ENCODE data around the gene ZNF710. TPM values are rescaled to one million over a fixed set of nuclear protein-coding genes. Genes with fewer than 3 reads are reported as not detected.

Gene ZNF710
- total and polyA plus RNA-seq, 2 of the 13 experiments (the other 11 are each of a cell fraction or from before 2014, with no cell fraction given), result 4.7 to 20.6 TPM

DNA sequence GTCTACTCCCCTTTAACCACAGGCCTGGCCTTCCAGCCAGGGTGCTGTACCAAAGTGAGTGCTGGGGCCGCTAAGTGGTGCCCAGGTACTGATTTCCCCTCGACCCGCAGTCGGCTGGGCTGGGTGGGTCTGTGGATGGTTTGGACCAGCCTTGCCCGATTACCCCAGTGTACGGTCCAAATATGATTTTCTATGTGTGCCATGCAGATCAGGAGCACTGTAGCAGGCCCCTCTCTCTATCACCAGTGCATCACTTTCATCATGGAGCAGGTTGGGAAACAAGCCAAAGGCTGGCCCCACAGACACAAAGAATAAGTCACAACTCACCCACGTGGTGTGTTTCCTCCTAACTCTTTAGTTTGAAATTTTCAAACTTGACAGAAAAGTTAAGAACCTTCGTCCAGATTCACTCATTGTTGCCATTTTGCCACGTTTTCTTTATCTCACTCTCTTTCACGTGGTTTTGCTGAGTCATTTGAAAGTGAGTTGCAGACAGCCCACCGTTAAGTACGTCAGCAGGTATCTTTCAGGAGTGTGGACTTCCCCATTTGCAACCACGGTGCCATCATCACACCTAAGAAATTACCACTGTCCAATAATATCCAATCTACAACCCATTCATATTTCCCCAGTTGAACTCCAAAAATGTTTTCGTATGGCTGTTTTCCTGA is 37.0 kb downstream of the ZNF710 start:
- peak overlapping the region; percentile 28; the same call in 1 of the 2 replicates for H3K4me2 ChIP-seq (ENCODE audit: low read depth, low read length)
- POLR2A ChIA-PET, result interaction anchor here (1.4 to 5.1 kb wide), 4 partner anchors 17 to 39 kb away, joined by 4 to 41 read pairs (median 4); partner anchors contain the start of gene ZNF710
- no peak overlapping the region for H2AFZ ChIP-seq (ENCODE audit: low read length)
- WGBS (ENCODE audit: low lambda C conversion rate), result 57% methylated on average over 14 of the region's 14 CpGs
- CTCF ChIA-PET (ENCODE audit: low intra/inter-chr PET ratio, low total read pairs), result no interaction called here
- no peak overlapping the region for H3K9ac ChIP-seq (ENCODE audit: insufficient read depth, low read depth, low read length)
- no peaks in the 10 kb centered on the region for H3K9me3 ChIP-seq (ENCODE audit: low read length)
- BruUV-seq (replicated peaks), result no TSS peak
- ATAC-seq (no peak; the same call in 2 of the 3 replicates), FAIRE-seq (no peak), DNase-seq (ENCODE audit: low spot score) (peak; percentile 52)
- H3K27ac ChIP-seq (ENCODE audit: extremely low read length, insufficient read depth, low read length), result peak overlapping the region; percentile 59
- H3K27me3 ChIP-seq (ENCODE audit: control insufficient read depth in 1 of 2, insufficient read depth in 2 of 2, low read length in 2 of 2), result no peaks in the 10 kb centered on the region
- H3K36me3 ChIP-seq (replicated peaks in 1 of 2; ENCODE audit: control insufficient read depth in 1 of 2, insufficient read depth in 2 of 2, low read length in 2 of 2), result no peaks in the 10 kb centered on the region; a peak in 2 of 5 replicates
- peaks cover 25% of the 10 kb centered on the region for H3K79me2 ChIP-seq (ENCODE audit: insufficient read depth, low read length)
- in situ Hi-C loops (cut with HindIII; ENCODE audit: extremely low pct_ligation_motif_present, low pct_unique_long_range_greater_than_20kb) (no loop called here), intact Hi-C loops (cut with micrococcal nuclease; ENCODE audit: unreplicated experiment) (loop anchor here (1.0 to 5.0 kb wide), 2 partner anchors 16 to 36 kb away; partner anchors contain the start of gene ZNF710)
- H4K20me1 ChIP-seq (ENCODE audit: insufficient read depth, low read length), result peaks cover 4% of the 10 kb centered on the region; the same call in 1 of the 2 replicates
- H3K4me3 ChIP-seq (replicated peaks in 1 of 3; ENCODE audit: insufficient read depth in 1 of 3, low read depth in 2 of 3, low read length in 3 of 3), result no peak overlapping the region
- H3K4me1 ChIP-seq (ENCODE audit: insufficient read depth, low read length), result peaks cover 74% of the 10 kb centered on the region
- TF ChIP-seq ATF7 (IDR thresholded peaks at IDR 0.05) (peak; percentile 39; the same call in 1 of the 2 replicates), ATF7 (CRISPR knock-in tag; IDR thresholded peaks at IDR 0.05) (no peak), ZBTB21 (CRISPR knock-in tag; IDR thresholded peaks at IDR 0.05) (peak; percentile 59; the same call in 1 of the 2 replicates), CCDC6 (CRISPR knock-in tag; IDR thresholded peaks at IDR 0.05) (0 out of 2 replicates have a peak, but pooled peaks have one; percentile 9), ZNF546 (CRISPR knock-in tag; conservative IDR thresholded peaks at IDR 0.05) (no peak)
- TF ChIP-seq, protein P1, sequence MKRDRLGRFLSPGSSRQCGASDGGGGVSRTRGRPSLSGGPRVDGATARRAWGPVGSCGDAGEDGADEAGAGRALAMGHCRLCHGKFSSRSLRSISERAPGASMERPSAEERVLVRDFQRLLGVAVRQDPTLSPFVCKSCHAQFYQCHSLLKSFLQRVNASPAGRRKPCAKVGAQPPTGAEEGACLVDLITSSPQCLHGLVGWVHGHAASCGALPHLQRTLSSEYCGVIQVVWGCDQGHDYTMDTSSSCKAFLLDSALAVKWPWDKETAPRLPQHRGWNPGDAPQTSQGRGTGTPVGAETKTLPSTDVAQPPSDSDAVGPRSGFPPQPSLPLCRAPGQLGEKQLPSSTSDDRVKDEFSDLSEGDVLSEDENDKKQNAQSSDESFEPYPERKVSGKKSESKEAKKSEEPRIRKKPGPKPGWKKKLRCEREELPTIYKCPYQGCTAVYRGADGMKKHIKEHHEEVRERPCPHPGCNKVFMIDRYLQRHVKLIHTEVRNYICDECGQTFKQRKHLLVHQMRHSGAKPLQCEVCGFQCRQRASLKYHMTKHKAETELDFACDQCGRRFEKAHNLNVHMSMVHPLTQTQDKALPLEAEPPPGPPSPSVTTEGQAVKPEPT (CRISPR knock-in tag; IDR thresholded peaks at IDR 0.05; ENCODE audit: low read depth), result no peak
- TF ChIP-seq, protein P2, sequence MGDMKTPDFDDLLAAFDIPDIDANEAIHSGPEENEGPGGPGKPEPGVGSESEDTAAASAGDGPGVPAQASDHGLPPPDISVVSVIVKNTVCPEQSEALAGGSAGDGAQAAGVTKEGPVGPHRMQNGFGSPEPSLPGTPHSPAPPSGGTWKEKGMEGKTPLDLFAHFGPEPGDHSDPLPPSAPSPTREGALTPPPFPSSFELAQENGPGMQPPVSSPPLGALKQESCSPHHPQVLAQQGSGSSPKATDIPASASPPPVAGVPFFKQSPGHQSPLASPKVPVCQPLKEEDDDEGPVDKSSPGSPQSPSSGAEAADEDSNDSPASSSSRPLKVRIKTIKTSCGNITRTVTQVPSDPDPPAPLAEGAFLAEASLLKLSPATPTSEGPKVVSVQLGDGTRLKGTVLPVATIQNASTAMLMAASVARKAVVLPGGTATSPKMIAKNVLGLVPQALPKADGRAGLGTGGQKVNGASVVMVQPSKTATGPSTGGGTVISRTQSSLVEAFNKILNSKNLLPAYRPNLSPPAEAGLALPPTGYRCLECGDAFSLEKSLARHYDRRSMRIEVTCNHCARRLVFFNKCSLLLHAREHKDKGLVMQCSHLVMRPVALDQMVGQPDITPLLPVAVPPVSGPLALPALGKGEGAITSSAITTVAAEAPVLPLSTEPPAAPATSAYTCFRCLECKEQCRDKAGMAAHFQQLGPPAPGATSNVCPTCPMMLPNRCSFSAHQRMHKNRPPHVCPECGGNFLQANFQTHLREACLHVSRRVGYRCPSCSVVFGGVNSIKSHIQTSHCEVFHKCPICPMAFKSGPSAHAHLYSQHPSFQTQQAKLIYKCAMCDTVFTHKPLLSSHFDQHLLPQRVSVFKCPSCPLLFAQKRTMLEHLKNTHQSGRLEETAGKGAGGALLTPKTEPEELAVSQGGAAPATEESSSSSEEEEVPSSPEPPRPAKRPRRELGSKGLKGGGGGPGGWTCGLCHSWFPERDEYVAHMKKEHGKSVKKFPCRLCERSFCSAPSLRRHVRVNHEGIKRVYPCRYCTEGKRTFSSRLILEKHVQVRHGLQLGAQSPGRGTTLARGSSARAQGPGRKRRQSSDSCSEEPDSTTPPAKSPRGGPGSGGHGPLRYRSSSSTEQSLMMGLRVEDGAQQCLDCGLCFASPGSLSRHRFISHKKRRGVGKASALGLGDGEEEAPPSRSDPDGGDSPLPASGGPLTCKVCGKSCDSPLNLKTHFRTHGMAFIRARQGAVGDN (CRISPR knock-in tag; IDR thresholded peaks at IDR 0.05), result peak; percentile 40; the same call in 1 of the 2 replicates
- TF ChIP-seq, protein P3, sequence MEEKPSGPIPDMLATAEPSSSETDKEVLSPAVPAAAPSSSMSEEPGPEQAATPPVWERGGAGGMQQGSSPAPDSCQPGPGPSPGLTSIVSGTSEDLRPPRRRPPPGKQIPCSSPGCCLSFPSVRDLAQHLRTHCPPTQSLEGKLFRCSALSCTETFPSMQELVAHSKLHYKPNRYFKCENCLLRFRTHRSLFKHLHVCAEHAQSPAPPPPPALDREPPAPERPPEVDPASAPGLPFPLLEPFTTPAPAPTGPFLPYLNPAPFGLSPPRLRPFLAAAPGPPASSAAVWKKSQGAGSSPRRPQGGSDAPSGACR (CRISPR knock-in tag; IDR thresholded peaks at IDR 0.05), result 0 out of 2 replicates have a peak, but pooled peaks have one; percentile 11
- TF ChIP-seq, protein P4, sequence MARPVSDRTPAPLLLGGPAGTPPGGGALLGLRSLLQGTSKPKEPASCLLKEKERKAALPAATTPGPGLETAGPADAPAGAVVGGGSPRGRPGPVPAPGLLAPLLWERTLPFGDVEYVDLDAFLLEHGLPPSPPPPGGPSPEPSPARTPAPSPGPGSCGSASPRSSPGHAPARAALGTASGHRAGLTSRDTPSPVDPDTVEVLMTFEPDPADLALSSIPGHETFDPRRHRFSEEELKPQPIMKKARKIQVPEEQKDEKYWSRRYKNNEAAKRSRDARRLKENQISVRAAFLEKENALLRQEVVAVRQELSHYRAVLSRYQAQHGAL (CRISPR knock-in tag; IDR thresholded peaks at IDR 0.05; ENCODE audit: not compliant biosample characterization), result no peak
- TF ChIP-seq, protein P5, sequence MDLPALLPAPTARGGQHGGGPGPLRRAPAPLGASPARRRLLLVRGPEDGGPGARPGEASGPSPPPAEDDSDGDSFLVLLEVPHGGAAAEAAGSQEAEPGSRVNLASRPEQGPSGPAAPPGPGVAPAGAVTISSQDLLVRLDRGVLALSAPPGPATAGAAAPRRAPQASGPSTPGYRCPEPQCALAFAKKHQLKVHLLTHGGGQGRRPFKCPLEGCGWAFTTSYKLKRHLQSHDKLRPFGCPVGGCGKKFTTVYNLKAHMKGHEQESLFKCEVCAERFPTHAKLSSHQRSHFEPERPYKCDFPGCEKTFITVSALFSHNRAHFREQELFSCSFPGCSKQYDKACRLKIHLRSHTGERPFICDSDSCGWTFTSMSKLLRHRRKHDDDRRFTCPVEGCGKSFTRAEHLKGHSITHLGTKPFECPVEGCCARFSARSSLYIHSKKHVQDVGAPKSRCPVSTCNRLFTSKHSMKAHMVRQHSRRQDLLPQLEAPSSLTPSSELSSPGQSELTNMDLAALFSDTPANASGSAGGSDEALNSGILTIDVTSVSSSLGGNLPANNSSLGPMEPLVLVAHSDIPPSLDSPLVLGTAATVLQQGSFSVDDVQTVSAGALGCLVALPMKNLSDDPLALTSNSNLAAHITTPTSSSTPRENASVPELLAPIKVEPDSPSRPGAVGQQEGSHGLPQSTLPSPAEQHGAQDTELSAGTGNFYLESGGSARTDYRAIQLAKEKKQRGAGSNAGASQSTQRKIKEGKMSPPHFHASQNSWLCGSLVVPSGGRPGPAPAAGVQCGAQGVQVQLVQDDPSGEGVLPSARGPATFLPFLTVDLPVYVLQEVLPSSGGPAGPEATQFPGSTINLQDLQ (CRISPR knock-in tag; IDR thresholded peaks at IDR 0.05), result peak; percentile 44; the same call in 1 of the 2 replicates
- TF ChIP-seq, protein P6, sequence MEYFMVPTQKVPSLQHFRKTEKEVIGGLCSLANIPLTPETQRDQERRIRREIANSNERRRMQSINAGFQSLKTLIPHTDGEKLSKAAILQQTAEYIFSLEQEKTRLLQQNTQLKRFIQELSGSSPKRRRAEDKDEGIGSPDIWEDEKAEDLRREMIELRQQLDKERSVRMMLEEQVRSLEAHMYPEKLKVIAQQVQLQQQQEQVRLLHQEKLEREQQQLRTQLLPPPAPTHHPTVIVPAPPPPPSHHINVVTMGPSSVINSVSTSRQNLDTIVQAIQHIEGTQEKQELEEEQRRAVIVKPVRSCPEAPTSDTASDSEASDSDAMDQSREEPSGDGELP (IDR thresholded peaks at IDR 0.05; ENCODE audit: borderline replicate concordance, low read depth), result no peak

Data from HepG2 (cell line).